Omental fat pad (tissue), 4 donors: Measurements from ENCODE around the gene HNRNPD. TPM values are rescaled to one million over a fixed set of nuclear protein-coding genes. Genes with fewer than 3 reads are reported as not detected.

Experiments
- ATAC-seq: fragments of 150-250 bp; one replicate; pipeline ENCODE4 v1.9.1; 2016; ENCODE audit warnings: mild to moderate bottlenecking, moderate library complexity; ENCODE audit not compliant: low FRiP score
- DNase-seq: peaks from one replicate; pipeline ENCODE4 v3.0.0-alpha.2; 2019; ENCODE audit warnings: low spot score
- total RNA-seq, 4 donors: library from RNA; depleted of rRNA; stranded (reverse); fragments of >200 nt; gene quantifications; one replicate each; pipeline ENCODE4 v1.1.0, GENCODE V29; 2016
- TF ChIP-seq, protein P1 (sequence below), 3 donors: fragments of 450-650 bp; IDR thresholded peaks; one replicate each; pipeline ENCODE4 v1.5.1; 2016 to 2017; ENCODE audit warnings: antibody characterized with exemption in 3 of 3, mild to moderate bottlenecking in 3 of 3, moderate library complexity in 2 of 3

HNRNPD gene
- total RNA-seq, 4 donors from 2014 or later, result 69.2 to 108 (median 86.1) TPM

DNA sequence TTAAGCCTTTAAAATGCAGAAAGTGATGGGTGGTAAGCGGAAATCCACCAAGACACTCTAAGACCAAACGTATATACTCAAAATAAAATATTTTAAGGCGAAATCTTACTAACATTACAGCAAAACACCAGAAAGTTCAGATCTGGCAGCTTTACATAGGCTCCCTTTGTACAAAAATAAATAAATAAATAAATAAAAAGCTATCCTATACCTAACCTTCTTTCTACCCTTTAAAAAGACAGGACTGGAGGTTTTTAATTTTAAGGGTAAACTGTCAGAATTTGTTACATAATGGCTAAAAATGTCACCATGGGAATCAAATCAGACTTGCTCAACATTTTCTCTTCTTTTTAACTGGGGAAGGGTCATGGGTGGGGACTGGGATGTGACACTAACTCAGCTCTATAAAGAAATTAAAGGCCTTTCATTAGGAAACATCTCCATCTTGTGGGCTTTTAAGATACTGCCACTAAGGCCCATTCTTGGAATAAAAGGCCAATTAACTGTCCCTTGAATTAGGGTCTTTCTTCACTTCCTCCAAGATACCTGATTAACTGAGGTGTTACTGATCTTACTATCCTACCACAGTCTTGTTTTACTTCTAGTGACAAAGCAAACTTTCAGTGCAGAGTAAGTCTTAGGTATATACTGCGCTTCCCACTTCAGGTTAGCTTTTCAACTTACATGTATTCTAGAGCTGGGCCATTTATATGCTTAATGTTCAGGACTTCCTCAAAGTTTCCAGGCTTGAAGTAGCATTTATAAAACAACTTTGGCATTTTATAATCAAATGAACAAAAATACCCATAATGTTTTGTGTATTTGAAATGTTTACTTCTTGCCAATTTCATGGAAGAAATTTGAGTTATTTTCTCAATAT, 13.3 kb downstream of the HNRNPD start:
- ATAC-seq (no peak), DNase-seq (no peak)
- TF ChIP-seq, protein P1, sequence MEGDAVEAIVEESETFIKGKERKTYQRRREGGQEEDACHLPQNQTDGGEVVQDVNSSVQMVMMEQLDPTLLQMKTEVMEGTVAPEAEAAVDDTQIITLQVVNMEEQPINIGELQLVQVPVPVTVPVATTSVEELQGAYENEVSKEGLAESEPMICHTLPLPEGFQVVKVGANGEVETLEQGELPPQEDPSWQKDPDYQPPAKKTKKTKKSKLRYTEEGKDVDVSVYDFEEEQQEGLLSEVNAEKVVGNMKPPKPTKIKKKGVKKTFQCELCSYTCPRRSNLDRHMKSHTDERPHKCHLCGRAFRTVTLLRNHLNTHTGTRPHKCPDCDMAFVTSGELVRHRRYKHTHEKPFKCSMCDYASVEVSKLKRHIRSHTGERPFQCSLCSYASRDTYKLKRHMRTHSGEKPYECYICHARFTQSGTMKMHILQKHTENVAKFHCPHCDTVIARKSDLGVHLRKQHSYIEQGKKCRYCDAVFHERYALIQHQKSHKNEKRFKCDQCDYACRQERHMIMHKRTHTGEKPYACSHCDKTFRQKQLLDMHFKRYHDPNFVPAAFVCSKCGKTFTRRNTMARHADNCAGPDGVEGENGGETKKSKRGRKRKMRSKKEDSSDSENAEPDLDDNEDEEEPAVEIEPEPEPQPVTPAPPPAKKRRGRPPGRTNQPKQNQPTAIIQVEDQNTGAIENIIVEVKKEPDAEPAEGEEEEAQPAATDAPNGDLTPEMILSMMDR (IDR thresholded peaks at IDR 0.05), result no peak

- DNase-seq (no peak), ATAC-seq (no peak)
- TF ChIP-seq, protein P1 (IDR thresholded peaks at IDR 0.05), result no peak
These were observed 14.9 kb downstream of the HNRNPD start for GRCh38 chr4:82358847-82359246.

GRCh38 chr4:82357640-82358039, 16.2 kb downstream of the HNRNPD start:
- no peak for ATAC-seq
- TF ChIP-seq, protein P1 (IDR thresholded peaks at IDR 0.05), result no peak
- no peak for DNase-seq

DNA sequence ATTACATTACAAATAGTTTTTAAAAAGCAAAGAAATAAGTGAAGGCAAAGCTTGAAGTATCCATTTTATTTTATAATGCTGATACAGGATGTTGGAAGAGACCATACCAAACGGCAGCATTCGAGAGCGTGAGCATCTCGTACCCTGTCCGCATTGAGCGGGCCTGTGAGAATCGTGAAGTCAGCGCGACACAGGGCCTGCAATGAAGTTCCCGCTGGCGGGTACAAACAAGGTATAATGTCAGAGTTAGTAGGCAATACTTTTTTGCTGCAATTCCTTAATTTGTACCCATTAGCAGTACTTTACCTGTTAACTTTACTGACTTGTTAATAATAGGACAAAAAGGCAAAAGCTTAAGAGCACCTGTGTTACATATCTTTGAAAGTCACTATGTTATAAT, 19.0 kb downstream of the HNRNPD start:
- no peak for DNase-seq
- TF ChIP-seq, protein P1 (IDR thresholded peaks at IDR 0.05), result no peak

GRCh38 chr4:82352825-82353366, 20.9 kb downstream of the HNRNPD start:
- TF ChIP-seq, protein P1 (IDR thresholded peaks at IDR 0.05), result no peak
- DNase-seq (no peak), ATAC-seq (no peak)

More for the DNA sequence above, 19.0 kb downstream of the HNRNPD start:
- ATAC-seq, result no peak

- TF ChIP-seq, protein P1 (IDR thresholded peaks at IDR 0.05), result no peak
- ATAC-seq (no peak), DNase-seq (no peak)
These were observed 21.5 kb downstream of the HNRNPD start for GRCh38 chr4:82352118-82352824.
